ENCODE measurements around the gene DNHD1. TPM values are rescaled to one million over a fixed set of nuclear protein-coding genes. Genes with fewer than 3 reads are reported as not detected.
A peak's percentile ranks its signal among the peaks of the same experiment; 100 is the strongest.

DNHD1 gene
- total and polyA plus RNA-seq, 8 donors, result 1.8 to 45.1 (median 11.4) TPM

GRCh38 chr11:6529266-6529665 lies 32.2 kb downstream of the DNHD1 start:
- no peaks in the 10 kb centered on the region for H3K9me3 ChIP-seq
- H3K36me3 ChIP-seq, result peaks cover 0 to 33% (median 21%) of the 10 kb centered on the region in 4 donors
- intact Hi-C loops (cut with DNase I; ENCODE audit: low total_unique reads), result no loop called here
- DNase-seq, result no peak
- H3K4me1 ChIP-seq, result peaks cover 0 to 4% (median 0%) of the 10 kb centered on the region in 4 donors
- 91 to 94% (median 92%) methylated on average over 2 of the region's 2 CpGs for WGBS, 5 donors
- TF ChIP-seq CTCF (IDR thresholded peaks at IDR 0.05) (no peak), EP300 (IDR thresholded peaks at IDR 0.05) (no peak), POLR2A (IDR thresholded peaks at IDR 0.05) (no peak), POLR2AphosphoS5 (IDR thresholded peaks at IDR 0.05) (no peak)
- no peak overlapping the region for H3K27ac ChIP-seq
- H3K4me3 ChIP-seq, result no peak overlapping the region
- no peaks in the 10 kb centered on the region for H3K27me3 ChIP-seq

DNA sequence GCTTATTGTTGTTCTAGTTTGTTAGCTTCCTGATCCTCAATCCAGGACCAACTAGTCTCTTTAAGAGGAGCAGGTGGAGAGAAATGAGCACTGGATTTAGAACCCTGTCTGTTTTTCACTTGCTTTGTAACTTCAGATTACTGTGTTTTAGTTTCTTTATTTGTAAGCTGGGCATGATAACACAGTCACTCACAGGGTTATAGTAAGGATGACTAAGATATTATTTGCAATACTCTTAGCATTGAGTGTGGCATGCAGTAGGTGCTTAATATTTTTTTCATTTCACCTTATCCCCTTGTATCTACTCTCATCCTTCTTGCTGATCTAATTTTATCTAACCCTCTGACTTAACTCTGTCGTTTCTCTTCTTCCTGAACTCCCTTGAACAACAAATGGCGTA lies 33.8 kb downstream of the DNHD1 start:
- TF ChIP-seq POLR2AphosphoS5 (IDR thresholded peaks at IDR 0.05) (no peak), EP300 (IDR thresholded peaks at IDR 0.05) (no peak), CTCF (IDR thresholded peaks at IDR 0.05) (no peak), POLR2A (IDR thresholded peaks at IDR 0.05) (no peak)
- intact Hi-C loops (cut with DNase I; ENCODE audit: low total_unique reads), result loop anchor here (10.0 kb wide), 2 partner anchors 144 to 174 kb away; no protein-coding TSS in a partner anchor
- no peak for DNase-seq
- Histone ChIP-seq H3K9me3 (no peaks in the 10 kb centered on the region), H3K27ac (no peak overlapping the region), H3K36me3 (peaks cover 0 to 35% (median 24%) of the 10 kb centered on the region in 4 donors), H3K4me3 (no peak overlapping the region), H3K4me1 (peaks cover 0 to 4% (median 0%) of the 10 kb centered on the region in 4 donors), H3K27me3 (no peaks in the 10 kb centered on the region)
- WGBS, 5 donors, result 89 to 97% (median 91%) methylated on average over 2 of the region's 2 CpGs

- Histone ChIP-seq H3K9me3 (no peaks in the 10 kb centered on the region), H3K27ac (no peak overlapping the region), H3K27me3 (no peaks in the 10 kb centered on the region), H3K36me3 (peaks cover 0 to 35% (median 24%) of the 10 kb centered on the region in 4 donors), H3K4me3 (no peak overlapping the region), H3K4me1 (peaks cover 0 to 4% (median 0%) of the 10 kb centered on the region in 4 donors)
- TF ChIP-seq CTCF (IDR thresholded peaks at IDR 0.05) (peak in 5 of 7 experiments; percentile 50 to 91 (median 68)), EP300 (IDR thresholded peaks at IDR 0.05) (no peak), POLR2AphosphoS5 (IDR thresholded peaks at IDR 0.05) (peak in 1 of 3 donors; percentile 29)
- intact Hi-C loops (cut with DNase I; ENCODE audit: low total_unique reads), result loop anchor here (10.0 kb wide), 2 partner anchors 143 to 173 kb away; no protein-coding TSS in a partner anchor
- WGBS, 5 donors, result 0 to 8% (median 3%) methylated on average over 1 of the region's 1 CpG
- DNase-seq, result peak in 1 of 2 donors; percentile 78
Measured at GRCh38 chr11:6531267-6531752, 34.2 kb downstream of the DNHD1 start.

DNA sequence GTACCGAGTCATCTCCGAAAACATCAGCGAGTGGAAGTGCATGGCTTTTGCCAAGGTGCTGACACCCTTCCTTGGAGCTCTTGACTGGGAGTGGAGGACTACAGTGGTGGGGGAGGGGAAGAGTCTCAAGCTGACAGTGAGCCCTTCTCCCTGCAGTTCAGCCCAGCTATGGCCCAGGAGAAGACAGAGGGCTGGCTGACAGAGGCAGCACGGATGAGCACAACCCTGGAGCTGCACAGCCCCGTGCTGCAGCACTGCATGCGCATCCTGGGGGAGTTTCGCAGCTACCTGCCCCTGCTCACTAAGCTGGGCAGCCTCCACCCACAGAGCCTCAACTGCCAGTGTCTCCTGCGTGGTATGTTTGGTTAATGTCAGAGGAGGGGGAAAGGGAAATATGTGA lies 41.4 kb downstream of the DNHD1 start:
- H3K27ac ChIP-seq, result no peak overlapping the region
- 69 to 86% (median 72%) methylated on average over 7 to 8 of the region's 8 CpGs for WGBS, 5 donors
- no peaks in the 10 kb centered on the region for H3K27me3 ChIP-seq
- peaks cover 0 to 10% (median 5%) of the 10 kb centered on the region in 4 donors for H3K36me3 ChIP-seq
- no peaks in the 10 kb centered on the region for H3K4me1 ChIP-seq
- DNase-seq, result no peak
- intact Hi-C loops (cut with DNase I; ENCODE audit: low total_unique reads), result loop anchor here (10.0 kb wide), 2 partner anchors 136 to 166 kb away; no protein-coding TSS in a partner anchor
- no peak overlapping the region for H3K4me3 ChIP-seq
- TF ChIP-seq POLR2AphosphoS5 (IDR thresholded peaks at IDR 0.05) (no peak), POLR2A (IDR thresholded peaks at IDR 0.05) (no peak), EP300 (IDR thresholded peaks at IDR 0.05) (no peak), CTCF (IDR thresholded peaks at IDR 0.05) (no peak)
- H3K9me3 ChIP-seq, result no peaks in the 10 kb centered on the region

Measured in stomach (tissue), 9 donors.